CD14-positive monocyte (primary cell): ENCODE measurements around the gene ADAMTSL4. TPM values are rescaled to one million over a fixed set of nuclear protein-coding genes. Genes with fewer than 3 reads are reported as not detected.

Source experiments
- DNase-seq, 3 donors: peaks; one replicate each; pipeline ENCODE4 v3.0.0-alpha.2; 2011 to 2022
- H2AFZ ChIP-seq: 2 replicates; pipeline ENCODE4 v1.6.0; 2012; ENCODE audit warnings: mild to moderate bottlenecking, low read depth, low read length, inconsistent platforms; ENCODE audit not compliant: insufficient read depth, poor library complexity, severe bottlenecking
- H3K27ac ChIP-seq, 2 donors: 1 replicate in 1 of 2; 2 replicates in 1 of 2; pipeline ENCODE4 v1.5.1; 2012 to 2013; ENCODE audit warnings: low read length in 2 of 2, control low read depth in 1 of 2, inconsistent platforms in 1 of 2, low read depth in 1 of 2, mild to moderate bottlenecking in 1 of 2
- H3K27me3 ChIP-seq, 2 donors: one replicate each; pipeline versions ENCODE4 v1.6.0 to v1.6.1; 2011 to 2013; ENCODE audit warnings: low read length in 2 of 2; ENCODE audit not compliant: control insufficient read depth in 2 of 2, insufficient read depth in 2 of 2
- H3K36me3 ChIP-seq, 2 donors: replicated peaks in 1 of 2; 1 replicate in 1 of 2; 2 replicates in 1 of 2; pipeline versions ENCODE4 v1.5.1 to v1.6.1; 2012 to 2013; ENCODE audit warnings: low read length in 2 of 2, control low read depth in 1 of 2, inconsistent platforms in 1 of 2, mild to moderate bottlenecking in 1 of 2; ENCODE audit not compliant: insufficient read depth in 2 of 2, control insufficient read depth in 1 of 2
- H3K4me1 ChIP-seq, 2 donors: 1 replicate in 1 of 2; 2 replicates in 1 of 2; pipeline versions ENCODE4 v1.5.1 to v1.6.1; 2012 to 2013; ENCODE audit warnings: low read length in 2 of 2, control low read depth in 1 of 2, inconsistent platforms in 1 of 2, mild to moderate bottlenecking in 1 of 2, moderate library complexity in 1 of 2; ENCODE audit not compliant: insufficient read depth in 2 of 2, control insufficient read depth in 1 of 2
- H3K4me2 ChIP-seq: replicated peaks from 2 replicates; pipeline ENCODE3; 2012; ENCODE audit warnings: low read length, moderate library complexity, mild to moderate bottlenecking; ENCODE audit not compliant: poor library complexity, severe bottlenecking; ENCODE audit errors: extremely low read depth
- H3K4me3 ChIP-seq, 3 experiments: fragments of 200-600 bp in 1 of 3; sonication (generic) in 1 of 3; replicated peaks in 1 of 3; 1 replicate in 2 of 3; 2 replicates in 1 of 3; pipeline ENCODE4 v1.5.1; 2011 to 2013; ENCODE audit warnings: low read length in 3 of 3, mild to moderate bottlenecking in 3 of 3, control low read depth in 2 of 3, low read depth in 2 of 3, inconsistent platforms in 1 of 3, moderate library complexity in 1 of 3
- H3K79me2 ChIP-seq: 2 replicates; pipeline ENCODE4 v1.6.0; 2012; ENCODE audit warnings: mild to moderate bottlenecking, control low read depth, inconsistent platforms, low read length, moderate library complexity; ENCODE audit not compliant: insufficient read depth
- H3K9ac ChIP-seq: 2 replicates; pipeline ENCODE4 v1.6.0; 2017; ENCODE audit warnings: low read length, mild to moderate bottlenecking; ENCODE audit not compliant: insufficient read depth, poor library complexity, severe bottlenecking
- H3K9me3 ChIP-seq, 2 donors: replicated peaks in 1 of 2; 1 replicate in 1 of 2; 2 replicates in 1 of 2; pipeline versions ENCODE4 v1.5.1 to v1.6.1; 2012 to 2013; ENCODE audit warnings: low read length in 2 of 2, control low read depth in 1 of 2; ENCODE audit not compliant: control insufficient read depth in 1 of 2, insufficient read depth in 1 of 2
- H4K20me1 ChIP-seq: 2 replicates; pipeline ENCODE4 v1.6.0; 2012; ENCODE audit warnings: mild to moderate bottlenecking, low read length, control low read depth, moderate library complexity; ENCODE audit not compliant: insufficient read depth
- H3K27ac Mint-ChIP-seq, 7 donors: one replicate each; pipeline ENCODE4 v1.8.0; 2020; ENCODE audit warnings: mild to moderate bottlenecking in 7 of 7, mixed read lengths in 7 of 7, moderate library complexity in 6 of 7, inconsistent platforms in 2 of 7
- H3K27me3 Mint-ChIP-seq, 3 donors: one replicate each; pipeline ENCODE4 v1.8.0; 2021 to 2022; ENCODE audit warnings: low read depth in 3 of 3, mild to moderate bottlenecking in 3 of 3, mixed read lengths in 3 of 3, moderate library complexity in 3 of 3, inconsistent platforms in 1 of 3
- H3K36me3 Mint-ChIP-seq, 2 donors: one replicate each; pipeline ENCODE4 v1.8.0; 2020; ENCODE audit warnings: mixed read lengths in 2 of 2, inconsistent platforms in 1 of 2, mild to moderate bottlenecking in 1 of 2
- H3K4me1 Mint-ChIP-seq: one replicate; pipeline ENCODE4 v1.8.0; 2020; ENCODE audit warnings: mild to moderate bottlenecking, mixed read lengths
- H3K4me3 Mint-ChIP-seq, 2 donors: one replicate each; pipeline ENCODE4 v1.8.0; 2020; ENCODE audit warnings: mild to moderate bottlenecking in 2 of 2, mixed read lengths in 2 of 2, moderate library complexity in 1 of 2
- H3K9me3 Mint-ChIP-seq, 7 donors: one replicate each; pipeline ENCODE4 v1.8.0; 2020 to 2022; ENCODE audit warnings: mixed read lengths in 7 of 7, mild to moderate bottlenecking in 6 of 7, moderate library complexity in 6 of 7, inconsistent platforms in 2 of 7
- whole genome bisulfite sequencing: methylation state at CpG from one replicate; pipeline ENCODE4 v1.1.5; 2013; ENCODE audit warnings: missing lambda C conversion rate; ENCODE audit not compliant: insufficient coverage; 5-methylcytosine and 5-hydroxymethylcytosine counted together
- intact Hi-C, 2 donors: fragments of 100-400 bp; cut with micrococcal nuclease; formaldehyde crosslinking; loops; one replicate each; pipeline versions ENCODE4 v1.15.0 to v1.15.1; 2023
- polyA plus RNA-seq, 3 donors: library from polyadenylated mRNA; depleted of rRNA in 1 of 3; unstranded in 2 of 3; stranded (reverse) in 1 of 3; fragments of 300-500 nt in 2 of 3; fragments of >200 nt in 1 of 3; fragmentation: Illumina TruSeq in 2 of 3; gene quantifications; 1 replicate in 2 of 3; 2 replicates in 1 of 3; pipeline ENCODE4 v1.2.3, GENCODE V29; 2012 to 2021
- TF ChIP-seq, protein P1 (sequence below): fragments of 200-600 bp; IDR thresholded peaks from one replicate; pipeline ENCODE4 v1.8.0; 2022; ENCODE audit warnings: antibody characterized with exemption, mild to moderate bottlenecking

The ADAMTSL4 gene
- polyA plus RNA-seq, 3 donors = 2.5 to 109 (median 2.8) TPM

DNA sequence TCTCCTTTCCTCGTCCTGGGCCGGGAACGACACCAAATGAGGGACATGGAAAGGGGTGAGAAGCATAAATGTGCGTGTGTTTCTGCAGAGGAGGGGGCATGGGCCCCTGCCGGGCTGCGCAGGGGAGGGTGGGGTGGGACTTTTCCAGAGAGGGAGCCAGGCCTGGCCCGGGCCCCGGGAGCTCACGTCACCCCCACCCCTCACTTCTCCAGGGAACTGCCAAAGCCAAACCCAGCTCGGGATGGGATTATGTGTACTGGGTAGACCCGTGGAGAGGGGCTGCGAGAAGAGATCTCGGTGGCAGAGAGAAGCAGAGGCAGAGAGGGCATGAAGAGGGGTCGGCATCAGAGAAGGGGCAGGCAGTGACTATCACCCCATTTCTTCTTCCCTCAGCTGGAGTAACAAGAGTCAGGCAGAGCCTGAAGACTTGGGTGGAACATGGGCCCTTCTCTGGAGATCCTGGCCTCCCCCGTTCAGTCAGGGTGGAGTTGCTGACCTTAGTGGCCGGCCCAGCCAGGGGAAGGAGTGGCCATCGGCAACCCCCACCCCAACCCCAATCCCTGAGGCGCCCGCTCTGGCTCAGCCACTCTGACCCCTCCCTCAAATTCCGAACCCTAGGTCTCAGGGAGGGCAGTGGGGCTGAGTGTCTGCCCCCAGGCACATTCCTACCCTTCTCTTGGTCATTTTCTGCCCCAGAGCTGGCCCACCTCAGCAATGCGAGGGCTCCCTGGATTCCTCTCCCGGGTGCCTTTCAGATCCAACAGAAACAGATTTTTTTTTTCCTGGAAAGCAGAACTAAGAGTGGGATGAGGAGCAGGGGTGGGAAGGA lies 1.2 kb downstream of the ADAMTSL4 start:
- H3K4me2 ChIP-seq = peak overlapping the region; percentile 94
- H3K27me3 ChIP-seq = peaks cover 0 to 1% of the 10 kb centered on the region in 2 donors
- H3K9ac ChIP-seq = peak overlapping the region; percentile 78

More for the DNA sequence above, 1.2 kb downstream of the ADAMTSL4 start:
- Histone ChIP-seq H3K4me3 (peak overlapping the region; percentile 52 to 86 (median 68)), H3K9me3 (no peaks in the 10 kb centered on the region), H3K79me2 (peaks cover 45% of the 10 kb centered on the region), H3K36me3 (peaks cover 9 to 18% of the 10 kb centered on the region in 2 donors), H3K4me1 (peaks cover 61 to 62% of the 10 kb centered on the region in 2 donors), H3K27ac (peak overlapping the region; percentile 80 to 82), H4K20me1 (peaks cover 3% of the 10 kb centered on the region), H2AFZ (no peak overlapping the region)
- Mint-ChIP-seq H3K9me3 (peaks cover 0 to 2% (median 0%) of the 10 kb centered on the region in 7 donors), H3K4me1 (peaks cover 57% of the 10 kb centered on the region), H3K36me3 (peaks cover 16 to 17% of the 10 kb centered on the region in 2 donors), H3K4me3 (peak overlapping the region; percentile 88 to 95), H3K27me3 (peaks cover 3 to 10% (median 4%) of the 10 kb centered on the region in 3 donors), H3K27ac (peak overlapping the region; percentile 86 to 99 (median 97))
- WGBS = no CpG with 5 or more reads among the region's 22 CpGs
- DNase-seq = no peak
- TF ChIP-seq, protein P1, sequence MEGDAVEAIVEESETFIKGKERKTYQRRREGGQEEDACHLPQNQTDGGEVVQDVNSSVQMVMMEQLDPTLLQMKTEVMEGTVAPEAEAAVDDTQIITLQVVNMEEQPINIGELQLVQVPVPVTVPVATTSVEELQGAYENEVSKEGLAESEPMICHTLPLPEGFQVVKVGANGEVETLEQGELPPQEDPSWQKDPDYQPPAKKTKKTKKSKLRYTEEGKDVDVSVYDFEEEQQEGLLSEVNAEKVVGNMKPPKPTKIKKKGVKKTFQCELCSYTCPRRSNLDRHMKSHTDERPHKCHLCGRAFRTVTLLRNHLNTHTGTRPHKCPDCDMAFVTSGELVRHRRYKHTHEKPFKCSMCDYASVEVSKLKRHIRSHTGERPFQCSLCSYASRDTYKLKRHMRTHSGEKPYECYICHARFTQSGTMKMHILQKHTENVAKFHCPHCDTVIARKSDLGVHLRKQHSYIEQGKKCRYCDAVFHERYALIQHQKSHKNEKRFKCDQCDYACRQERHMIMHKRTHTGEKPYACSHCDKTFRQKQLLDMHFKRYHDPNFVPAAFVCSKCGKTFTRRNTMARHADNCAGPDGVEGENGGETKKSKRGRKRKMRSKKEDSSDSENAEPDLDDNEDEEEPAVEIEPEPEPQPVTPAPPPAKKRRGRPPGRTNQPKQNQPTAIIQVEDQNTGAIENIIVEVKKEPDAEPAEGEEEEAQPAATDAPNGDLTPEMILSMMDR = no peak
- intact Hi-C loops = loop anchor here in 1 of 2 donors (10.0 kb wide), 2 partner anchors 66 to 286 kb away; partner anchors contain the start of genes APH1A and TARS2
